ENCODE measurements around the gene TCEAL6.

DNA sequence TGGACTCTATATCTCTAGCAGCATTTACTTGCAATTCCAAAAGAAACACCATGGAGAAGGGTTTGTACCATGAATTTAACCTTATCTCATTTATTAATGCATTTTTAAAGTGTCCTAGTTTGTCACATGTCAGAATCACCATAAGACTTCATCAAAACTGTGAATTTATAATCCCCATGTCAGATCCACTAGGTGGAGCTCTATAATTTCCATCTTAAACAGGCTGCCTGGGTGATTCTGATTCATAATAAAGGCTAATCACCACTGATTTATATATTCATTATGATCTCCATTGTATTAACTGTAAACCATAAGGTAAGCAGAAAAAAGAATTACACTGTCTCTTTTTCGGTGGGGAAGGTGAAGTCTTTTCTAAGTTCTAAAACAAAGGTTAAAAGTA, 12.8 kb downstream of the TCEAL6 start:
- TF ChIP-seq SUZ12 (IDR thresholded peaks at IDR 0.05; ENCODE audit: extremely low read depth, insufficient read depth, insufficient read length) (no peak), ZNF274 (IDR thresholded peaks at IDR 0.05; ENCODE audit: low read depth, low read length) (no peak), YY1 (IDR thresholded peaks at IDR 0.05; ENCODE audit: insufficient read depth, insufficient read length) (no peak)
